DND-41 (cell line): ENCODE results near the gene LEPR.

Experiments
- ATAC-seq: fragments of 200-7000 bp; cut with Tn5 transposase; 3 replicates; pipeline ENCODE4 v1.9.1; 2021; ENCODE audit warnings: low read depth; ENCODE audit not compliant: insufficient read depth
- DNase-seq: peaks from one replicate; pipeline ENCODE4 v3.0.0-alpha.2; 2020
- H2AFZ ChIP-seq: 2 replicates; pipeline ENCODE4 v1.6.0; 2012; ENCODE audit warnings: low read depth, low read length
- H3K27ac ChIP-seq: 2 replicates; pipeline ENCODE4 v1.5.1; 2012; ENCODE audit warnings: low read length, inconsistent platforms
- H3K27me3 ChIP-seq: fragments of 200-600 bp; sonication (generic); 2 replicates; pipeline ENCODE4 v1.6.0; 2012; ENCODE audit warnings: low read length, mild to moderate bottlenecking, inconsistent platforms; ENCODE audit not compliant: insufficient read depth, poor library complexity
- H3K36me3 ChIP-seq: 2 replicates; pipeline ENCODE4 v1.5.1; 2012; ENCODE audit warnings: low read length, inconsistent platforms; ENCODE audit not compliant: insufficient read depth
- H3K4me1 ChIP-seq: 2 replicates; pipeline ENCODE4 v1.5.1; 2012; ENCODE audit warnings: mild to moderate bottlenecking, low read length; ENCODE audit not compliant: insufficient read depth
- H3K4me2 ChIP-seq: 2 replicates; pipeline ENCODE4 v1.6.0; 2012; ENCODE audit warnings: mild to moderate bottlenecking, moderate library complexity, low read length, inconsistent platforms; ENCODE audit not compliant: insufficient read depth
- H3K4me3 ChIP-seq, 2 experiments: fragments of 200-600 bp in 1 of 2; shearing (Covaris generic) in 1 of 2; 2 replicates each; pipeline ENCODE4 v1.5.1; 2012 to 2016; ENCODE audit warnings: inconsistent platforms in 2 of 2, low read length in 2 of 2, mild to moderate bottlenecking in 2 of 2, low read depth in 1 of 2, moderate library complexity in 1 of 2
- H3K79me2 ChIP-seq: 2 replicates; pipeline ENCODE4 v1.6.0; 2012; ENCODE audit warnings: low read length, inconsistent platforms; ENCODE audit not compliant: insufficient read depth
- H3K9ac ChIP-seq: 2 replicates; pipeline ENCODE4 v1.6.0; 2012; ENCODE audit warnings: low read depth, mild to moderate bottlenecking, inconsistent platforms, low read length, moderate library complexity
- H3K9me3 ChIP-seq: 2 replicates; pipeline ENCODE4 v1.5.1; 2012; ENCODE audit warnings: low read length, moderate library complexity, mild to moderate bottlenecking, inconsistent platforms; ENCODE audit not compliant: insufficient read depth, severe bottlenecking
- H4K20me1 ChIP-seq: 2 replicates; pipeline ENCODE4 v1.6.0; 2012; ENCODE audit warnings: low read length; ENCODE audit not compliant: insufficient read depth
- EZH2 ChIP-seq: IDR thresholded peaks from 3 replicates; pipeline ENCODE4 v1.6.1; 2012; ENCODE audit warnings: borderline replicate concordance, low read depth, mild to moderate bottlenecking, moderate library complexity, low read length, inconsistent platforms; ENCODE audit not compliant: severe bottlenecking
- TF ChIP-seq, protein P1 (sequence below): IDR thresholded peaks from 2 replicates; pipeline ENCODE4 v1.5.1; 2012; ENCODE audit warnings: borderline replicate concordance, low read length, moderate library complexity, mild to moderate bottlenecking; ENCODE audit not compliant: poor library complexity, severe bottlenecking; ENCODE audit errors: extremely low read depth

Gene LEPR

DNA sequence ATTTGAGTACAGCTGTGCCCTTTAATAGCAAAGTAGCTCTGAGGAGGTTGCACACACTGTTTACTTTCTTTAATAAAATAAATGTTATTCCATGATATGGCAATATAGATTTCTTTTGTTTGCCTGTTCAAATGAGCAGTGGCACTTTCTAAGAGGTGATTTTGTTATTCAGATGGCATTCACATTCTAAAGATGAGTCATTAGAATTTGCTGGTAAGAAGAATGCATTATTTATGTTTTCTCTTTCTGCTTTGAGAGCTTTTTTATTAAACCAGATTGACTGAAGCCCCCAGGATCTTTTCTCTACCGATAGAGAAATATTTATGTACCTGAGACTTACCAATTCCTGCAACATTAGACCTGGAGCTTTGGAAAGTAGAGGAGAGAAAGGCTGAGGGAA lies 11.2 kb upstream of the LEPR start:
- Histone ChIP-seq H3K27me3 (no peaks in the 10 kb centered on the region), H4K20me1 (no peaks in the 10 kb centered on the region), H2AFZ (no peak overlapping the region), H3K27ac (no peak overlapping the region), H3K9ac (no peak overlapping the region), H3K4me1 (no peaks in the 10 kb centered on the region), H3K9me3 (no peaks in the 10 kb centered on the region), H3K36me3 (peaks cover 3% of the 10 kb centered on the region; the same call in 1 of the 2 replicates), H3K79me2 (no peaks in the 10 kb centered on the region), H3K4me2 (no peak overlapping the region), H3K4me3 (no peak overlapping the region)
- no peak for DNase-seq
- no peak for ATAC-seq
- TF ChIP-seq, protein P1, sequence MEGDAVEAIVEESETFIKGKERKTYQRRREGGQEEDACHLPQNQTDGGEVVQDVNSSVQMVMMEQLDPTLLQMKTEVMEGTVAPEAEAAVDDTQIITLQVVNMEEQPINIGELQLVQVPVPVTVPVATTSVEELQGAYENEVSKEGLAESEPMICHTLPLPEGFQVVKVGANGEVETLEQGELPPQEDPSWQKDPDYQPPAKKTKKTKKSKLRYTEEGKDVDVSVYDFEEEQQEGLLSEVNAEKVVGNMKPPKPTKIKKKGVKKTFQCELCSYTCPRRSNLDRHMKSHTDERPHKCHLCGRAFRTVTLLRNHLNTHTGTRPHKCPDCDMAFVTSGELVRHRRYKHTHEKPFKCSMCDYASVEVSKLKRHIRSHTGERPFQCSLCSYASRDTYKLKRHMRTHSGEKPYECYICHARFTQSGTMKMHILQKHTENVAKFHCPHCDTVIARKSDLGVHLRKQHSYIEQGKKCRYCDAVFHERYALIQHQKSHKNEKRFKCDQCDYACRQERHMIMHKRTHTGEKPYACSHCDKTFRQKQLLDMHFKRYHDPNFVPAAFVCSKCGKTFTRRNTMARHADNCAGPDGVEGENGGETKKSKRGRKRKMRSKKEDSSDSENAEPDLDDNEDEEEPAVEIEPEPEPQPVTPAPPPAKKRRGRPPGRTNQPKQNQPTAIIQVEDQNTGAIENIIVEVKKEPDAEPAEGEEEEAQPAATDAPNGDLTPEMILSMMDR: no peak

DNA sequence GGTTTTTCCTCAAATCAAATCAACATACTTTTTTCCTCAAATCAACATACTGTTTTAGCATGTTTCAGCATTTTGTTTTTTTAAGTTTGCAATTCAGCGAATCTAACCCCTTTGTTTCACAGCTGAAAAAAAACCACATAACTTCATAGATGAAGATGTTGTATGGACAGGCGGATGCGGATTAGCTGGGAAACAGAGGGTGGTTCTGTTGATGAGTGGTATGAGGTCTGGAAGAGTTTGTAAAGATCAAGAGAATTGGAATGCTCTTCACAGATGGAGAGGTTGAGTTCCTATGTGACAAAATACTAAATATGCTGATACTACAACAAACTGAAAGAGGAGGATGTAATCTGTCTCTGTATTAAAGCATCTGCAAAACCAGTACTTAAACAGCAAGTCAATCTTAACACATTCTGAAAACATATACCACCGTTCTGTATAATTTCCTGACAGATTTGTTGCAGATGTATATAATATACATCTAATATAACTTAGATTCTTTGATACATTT lies 10.6 kb upstream of the LEPR start:
- H3K27ac ChIP-seq: no peak overlapping the region
- H3K4me2 ChIP-seq: no peak overlapping the region
- TF ChIP-seq, protein P1: no peak
- no peak for TF ChIP-seq EZH2
- no peaks in the 10 kb centered on the region for H3K79me2 ChIP-seq
- H3K4me3 ChIP-seq: no peak overlapping the region
- no peaks in the 10 kb centered on the region for H3K9me3 ChIP-seq
- DNase-seq (no peak), ATAC-seq (no peak)
- H2AFZ ChIP-seq: no peak overlapping the region
- no peaks in the 10 kb centered on the region for H4K20me1 ChIP-seq
- no peak overlapping the region for H3K9ac ChIP-seq
- peaks cover 3% of the 10 kb centered on the region; the same call in 1 of the 2 replicates for H3K36me3 ChIP-seq
- H3K27me3 ChIP-seq: no peaks in the 10 kb centered on the region
- no peaks in the 10 kb centered on the region for H3K4me1 ChIP-seq

DNA sequence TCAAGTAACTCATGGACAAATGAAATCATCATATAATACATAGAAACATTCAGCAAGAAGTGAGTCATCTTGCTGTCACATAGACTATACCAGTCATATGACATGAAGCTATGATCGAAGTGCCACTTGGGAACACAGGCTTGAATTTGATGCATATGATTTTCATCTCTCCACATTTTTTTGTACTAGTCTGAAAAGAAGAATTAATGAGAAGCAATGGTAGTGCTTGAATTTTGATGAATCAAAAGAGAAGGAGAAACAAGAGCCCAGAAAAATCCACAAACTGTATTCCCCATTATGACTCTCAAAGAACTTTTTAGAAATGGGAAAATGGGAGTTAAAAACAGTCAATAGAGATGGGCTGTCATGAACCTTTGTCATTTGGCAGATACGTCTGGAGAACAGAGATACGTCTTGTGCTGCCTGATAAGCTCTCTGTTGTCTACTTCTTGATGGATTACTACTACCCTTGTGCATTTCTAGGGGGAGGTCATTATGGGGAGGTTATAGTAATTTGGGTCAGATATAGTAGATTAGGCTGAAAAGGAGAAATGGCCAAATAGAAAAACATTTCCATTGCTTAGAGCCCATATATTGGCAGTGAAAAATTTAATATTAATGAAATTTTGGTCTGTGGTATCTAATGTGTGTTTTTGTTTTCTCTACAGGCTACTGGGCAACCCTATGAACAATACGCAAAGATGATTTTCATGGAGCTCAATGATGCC lies 8.0 kb upstream of the LEPR start:
- Histone ChIP-seq H3K9ac (no peak overlapping the region), H3K79me2 (no peaks in the 10 kb centered on the region), H3K36me3 (no peaks in the 10 kb centered on the region; the same call in 1 of the 2 replicates), H4K20me1 (no peaks in the 10 kb centered on the region), H2AFZ (no peak overlapping the region), H3K4me1 (no peaks in the 10 kb centered on the region), H3K27ac (no peak overlapping the region), H3K4me2 (no peak overlapping the region), H3K9me3 (no peaks in the 10 kb centered on the region), H3K27me3 (no peaks in the 10 kb centered on the region), H3K4me3 (no peak overlapping the region)
- TF ChIP-seq, protein P1: no peak
- no peak for TF ChIP-seq EZH2
- ATAC-seq: no peak
- no peak for DNase-seq
